Panc1 (cell line): ENCODE data around the gene ATOH8.

Experiments
- CTCF ChIP-seq: fragments of 450-650 bp; IDR thresholded peaks from 2 replicates; pipeline ENCODE4 v1.5.1; 2017; ENCODE audit warnings: mild to moderate bottlenecking
- POLR2AphosphoS5 ChIP-seq: IDR thresholded peaks from 2 replicates; pipeline ENCODE4 v1.6.1; 2012; ENCODE audit warnings: mild to moderate bottlenecking, low read depth, low read length, moderate library complexity
- TCF7L2 ChIP-seq: IDR thresholded peaks from 2 replicates; pipeline ENCODE4 v1.6.1; 2011; ENCODE audit warnings: mild to moderate bottlenecking, low read depth, low read length, inconsistent platforms

- TF ChIP-seq CTCF (no peak), POLR2AphosphoS5 (no peak), TCF7L2 (no peak)
Observed at GRCh38 chr2:85736456-85737355, 17.1 kb upstream of the ATOH8 start.
